Brain microvascular endothelial cell (primary cell): ENCODE results near the gene ZNF207.

Source experiments
- DNase-seq: peaks from one replicate; pipeline ENCODE4 v3.0.0-alpha.2; 2020
- H3K27ac ChIP-seq: fragments of 250-450 bp; sonication (Bioruptor Pico); 2 replicates; pipeline ENCODE4 v1.5.1; 2020; ENCODE audit warnings: mild to moderate bottlenecking, moderate library complexity
- H3K27me3 ChIP-seq: fragments of 250-450 bp; sonication (Bioruptor Pico); replicated peaks from 2 replicates; pipeline ENCODE4 v1.5.1; 2020; ENCODE audit warnings: mild to moderate bottlenecking
- H3K36me3 ChIP-seq: fragments of 250-450 bp; sonication (Bioruptor Pico); replicated peaks from 2 replicates; pipeline ENCODE4 v1.5.1; 2020; ENCODE audit warnings: mild to moderate bottlenecking
- H3K4me3 ChIP-seq: 2 replicates; pipeline ENCODE4 v1.5.1; 2011; ENCODE audit warnings: low read depth, mild to moderate bottlenecking, control low read depth, low read length, moderate library complexity
- in situ Hi-C: cut with HindIII; loops from 2 replicates; pipeline ENCODE4 v1.10.0; 2017; ENCODE audit warnings: low sequenced_read_pairs, low pct_ligation_motif_present
- TF ChIP-seq, protein P1 (sequence below): IDR thresholded peaks from 2 replicates; pipeline ENCODE4 v1.5.1; 2011; ENCODE audit warnings: low read depth, mild to moderate bottlenecking, moderate library complexity, low read length, control low read depth, inconsistent platforms; ENCODE audit errors: missing control alignments

Gene ZNF207

GRCh38 chr17:32327911-32328310 lies 22.0 kb upstream of the ZNF207 start:
- no peak overlapping the region for H3K4me3 ChIP-seq
- H3K27me3 ChIP-seq = no peaks in the 10 kb centered on the region
- no peak overlapping the region for H3K27ac ChIP-seq
- in situ Hi-C loops = no loop called here
- H3K36me3 ChIP-seq = no peaks in the 10 kb centered on the region
- no peak for DNase-seq
- TF ChIP-seq, protein P1, sequence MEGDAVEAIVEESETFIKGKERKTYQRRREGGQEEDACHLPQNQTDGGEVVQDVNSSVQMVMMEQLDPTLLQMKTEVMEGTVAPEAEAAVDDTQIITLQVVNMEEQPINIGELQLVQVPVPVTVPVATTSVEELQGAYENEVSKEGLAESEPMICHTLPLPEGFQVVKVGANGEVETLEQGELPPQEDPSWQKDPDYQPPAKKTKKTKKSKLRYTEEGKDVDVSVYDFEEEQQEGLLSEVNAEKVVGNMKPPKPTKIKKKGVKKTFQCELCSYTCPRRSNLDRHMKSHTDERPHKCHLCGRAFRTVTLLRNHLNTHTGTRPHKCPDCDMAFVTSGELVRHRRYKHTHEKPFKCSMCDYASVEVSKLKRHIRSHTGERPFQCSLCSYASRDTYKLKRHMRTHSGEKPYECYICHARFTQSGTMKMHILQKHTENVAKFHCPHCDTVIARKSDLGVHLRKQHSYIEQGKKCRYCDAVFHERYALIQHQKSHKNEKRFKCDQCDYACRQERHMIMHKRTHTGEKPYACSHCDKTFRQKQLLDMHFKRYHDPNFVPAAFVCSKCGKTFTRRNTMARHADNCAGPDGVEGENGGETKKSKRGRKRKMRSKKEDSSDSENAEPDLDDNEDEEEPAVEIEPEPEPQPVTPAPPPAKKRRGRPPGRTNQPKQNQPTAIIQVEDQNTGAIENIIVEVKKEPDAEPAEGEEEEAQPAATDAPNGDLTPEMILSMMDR = no peak

DNA sequence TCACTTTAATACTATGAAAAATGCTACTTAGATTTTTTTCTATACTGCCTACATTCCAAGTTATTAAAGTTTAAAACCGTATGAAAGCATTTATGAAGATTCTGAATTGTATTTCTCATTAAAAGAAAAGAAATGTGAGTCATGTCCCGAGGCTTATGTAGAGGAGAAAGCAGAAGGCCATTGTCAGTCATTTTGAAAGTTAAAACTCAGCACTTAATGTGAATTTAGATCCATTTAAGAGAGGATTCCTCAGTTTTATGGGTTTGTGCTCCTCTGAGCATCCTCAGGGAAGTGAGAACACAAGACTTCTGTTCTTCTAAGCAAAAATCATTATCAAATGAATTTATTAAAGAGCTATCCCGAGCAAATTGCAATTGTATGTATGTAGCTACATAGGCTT lies 19.8 kb upstream of the ZNF207 start:
- no peak for DNase-seq
- H3K27me3 ChIP-seq = no peaks in the 10 kb centered on the region
- TF ChIP-seq, protein P1 = no peak
- H3K27ac ChIP-seq = no peak overlapping the region
- H3K4me3 ChIP-seq = no peak overlapping the region
- peaks cover 4% of the 10 kb centered on the region for H3K36me3 ChIP-seq
- in situ Hi-C loops = no loop called here

GRCh38 chr17:32331243-32332040 lies 18.5 kb upstream of the ZNF207 start:
- TF ChIP-seq, protein P1 = no peak
- Histone ChIP-seq H3K27me3 (no peaks in the 10 kb centered on the region), H3K4me3 (no peak overlapping the region), H3K36me3 (peaks cover 4% of the 10 kb centered on the region), H3K27ac (no peak overlapping the region)
- in situ Hi-C loops = no loop called here
- no peak for DNase-seq

DNA sequence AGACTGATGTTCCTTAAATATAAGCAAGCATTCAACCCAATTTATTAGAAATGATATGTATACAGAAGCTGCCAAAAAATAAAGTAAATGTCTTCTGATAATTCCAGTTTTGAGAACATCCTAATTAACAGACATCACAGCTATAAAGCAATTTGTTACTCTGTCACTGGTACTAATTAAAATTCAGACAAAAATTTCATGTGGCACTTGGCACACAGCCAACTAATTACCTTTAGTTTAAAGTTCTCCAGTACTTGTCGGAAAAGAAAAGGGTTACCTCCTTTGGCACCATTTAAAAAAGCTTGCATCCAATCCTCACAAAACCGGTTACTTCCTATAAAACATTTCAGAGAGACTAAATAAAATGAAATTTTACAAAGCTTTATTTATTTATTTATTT lies 16.8 kb upstream of the ZNF207 start:
- Histone ChIP-seq H3K27me3 (no peaks in the 10 kb centered on the region), H3K4me3 (no peak overlapping the region), H3K27ac (no peak overlapping the region), H3K36me3 (peaks cover 4% of the 10 kb centered on the region)
- DNase-seq = no peak
- in situ Hi-C loops = no loop called here
- TF ChIP-seq, protein P1 = no peak

- TF ChIP-seq, protein P1 = no peak
- in situ Hi-C loops = no loop called here
- Histone ChIP-seq H3K4me3 (no peak overlapping the region), H3K27me3 (no peaks in the 10 kb centered on the region), H3K36me3 (peaks cover 4% of the 10 kb centered on the region), H3K27ac (no peak overlapping the region)
- no peak for DNase-seq
Measured at GRCh38 chr17:32335046-32335445, 14.9 kb upstream of the ZNF207 start.

DNA sequence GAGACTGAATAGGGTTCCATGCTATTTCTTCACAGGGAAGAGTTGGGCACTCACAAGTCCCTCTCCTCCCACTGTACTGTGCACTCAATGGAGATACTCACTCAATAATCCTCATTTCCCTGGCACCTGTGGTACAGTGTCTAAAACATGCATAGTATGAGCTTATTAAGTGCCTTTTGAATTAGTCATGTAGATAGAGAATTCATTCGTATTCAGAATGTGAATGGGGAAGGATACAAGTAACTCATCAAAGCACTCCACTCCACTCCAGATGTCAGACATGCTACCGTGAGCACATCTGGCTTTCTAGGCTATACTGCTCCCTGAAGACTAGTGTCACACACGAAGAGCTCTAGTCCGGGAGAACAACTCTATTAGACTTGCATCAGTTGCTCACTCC lies 14.3 kb upstream of the ZNF207 start:
- TF ChIP-seq, protein P1 = no peak
- peak; percentile 47 for DNase-seq

More for the DNA sequence above, 14.3 kb upstream of the ZNF207 start:
- Histone ChIP-seq H3K4me3 (no peak overlapping the region), H3K27ac (no peak overlapping the region), H3K36me3 (peaks cover 4% of the 10 kb centered on the region), H3K27me3 (no peaks in the 10 kb centered on the region)
- in situ Hi-C loops = no loop called here
